NB4 (cell line): ENCODE results near the gene CD86.

Experiments
- CTCF ChIP-seq: IDR thresholded peaks from one replicate; pipeline ENCODE4 v1.5.1; 2012; ENCODE audit warnings: low read depth, low read length
- MAX ChIP-seq: IDR thresholded peaks from 2 replicates; pipeline ENCODE4 v1.6.1; 2011; ENCODE audit warnings: low read depth, low read length
- MYC ChIP-seq: IDR thresholded peaks from 2 replicates; pipeline ENCODE4 v1.6.1; 2011; ENCODE audit warnings: low read depth, low read length
- POLR2A ChIP-seq: IDR thresholded peaks from 2 replicates; pipeline ENCODE4 v1.6.1; 2011; ENCODE audit warnings: mild to moderate bottlenecking; ENCODE audit not compliant: insufficient read length; ENCODE audit errors: extremely low read depth

GRCh38 chr3:122057671-122058070 is 2.5 kb downstream of the CD86 start:
- no peak for TF ChIP-seq CTCF
- TF ChIP-seq MAX, result no peak
- no peak for TF ChIP-seq POLR2A
- no peak for TF ChIP-seq MYC
